Keratinocyte (primary cell): ENCODE measurements around the gene TLR8.

ENCODE experiments used
- CTCF ChIP-seq, 3 experiments: IDR thresholded peaks in 1 of 3; conservative IDR thresholded peaks in 1 of 3; optimal IDR thresholded peaks in 1 of 3; 2 replicates in 2 of 3; 3 replicates in 1 of 3; pipeline versions ENCODE3 to v1.5.1; 2011; ENCODE audit warnings: low read length in 3 of 3, mild to moderate bottlenecking in 3 of 3, moderate library complexity in 2 of 3, control low read depth in 1 of 3, inconsistent platforms in 1 of 3; ENCODE audit not compliant: insufficient read depth in 2 of 3; ENCODE audit errors: extremely low read depth in 1 of 3
- EZH2 ChIP-seq: IDR thresholded peaks from one replicate; pipeline ENCODE4 v1.6.1; 2012; ENCODE audit warnings: inconsistent platforms, mild to moderate bottlenecking, low read length, moderate library complexity

DNA sequence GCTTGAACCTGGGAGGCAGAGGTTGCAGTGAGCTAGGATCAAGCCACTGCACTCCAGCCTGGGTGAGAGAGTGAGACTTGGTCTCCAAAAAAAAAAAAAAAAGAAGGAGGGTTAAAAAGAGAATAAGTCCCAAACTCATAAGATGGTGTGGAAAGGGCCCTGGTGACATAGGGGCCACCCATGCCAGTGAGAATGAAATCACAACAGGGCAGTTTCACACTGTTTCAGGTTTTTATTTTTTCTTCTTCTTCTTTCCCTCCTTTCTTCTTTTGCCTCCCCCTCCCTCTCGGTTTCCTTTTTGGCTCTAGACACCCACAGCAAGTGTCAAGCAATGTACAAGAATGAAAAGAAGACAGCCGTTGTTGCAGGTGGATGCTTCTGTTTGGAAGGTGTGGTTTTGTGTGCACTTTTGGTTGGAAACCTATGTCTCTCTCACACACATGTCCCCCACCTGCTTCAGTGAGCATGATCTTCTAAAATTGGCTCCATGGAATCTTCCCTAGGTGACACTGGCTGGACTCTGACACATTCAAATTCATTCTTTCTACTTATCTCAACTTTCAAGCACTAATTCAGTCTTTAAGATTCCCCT is 14.4 kb upstream of the TLR8 start:
- TF ChIP-seq CTCF (optimal IDR thresholded peaks at IDR 0.05 in 1 of 3, IDR thresholded peaks at IDR 0.05 in 1 of 3, conservative IDR thresholded peaks at IDR 0.05 in 1 of 3; ENCODE audit: extremely low read depth in 1 of 3, insufficient read depth in 2 of 3, low read length in 3 of 3), result no peak
- no peak for TF ChIP-seq EZH2
